HS-5 (cell line): Measurements from ENCODE around the gene RACGAP1.

ENCODE experiments used
- DNase-seq: peaks from one replicate; pipeline ENCODE4 v3.0.0-alpha.2; 2012; ENCODE audit warnings: low read depth

The RACGAP1 gene

GRCh38 chr12:49941556-49942511 is 83.5 kb downstream of the RACGAP1 start:
- DNase-seq, result no peak

GRCh38 chr12:49939707-49940106 is 85.6 kb downstream of the RACGAP1 start:
- DNase-seq, result no peak

GRCh38 chr12:49939307-49939706 is 86.0 kb downstream of the RACGAP1 start:
- DNase-seq, result no peak
